Spinal cord (tissue), 10 donors: Measurements from ENCODE around the gene TJAP1. TPM values are rescaled to one million over a fixed set of nuclear protein-coding genes. Genes with fewer than 3 reads are reported as not detected.

Source experiments
- DNase-seq, 6 donors: peaks; one replicate each; pipeline versions ENCODE4 v3.0.0 to v3.0.0-alpha.2; 2013 to 2015; ENCODE audit warnings: low spot score in 6 of 6, low read depth in 4 of 6
- H3K27ac ChIP-seq: one replicate; pipeline ENCODE4 v1.5.1; 2013; ENCODE audit warnings: low read depth, low read length, control low read depth
- H3K27me3 ChIP-seq: one replicate; pipeline ENCODE4 v1.6.1; 2013; ENCODE audit warnings: low read length; ENCODE audit not compliant: control insufficient read depth, insufficient read depth
- H3K36me3 ChIP-seq: one replicate; pipeline ENCODE4 v1.6.1; 2013; ENCODE audit warnings: low read length; ENCODE audit not compliant: control insufficient read depth, insufficient read depth
- H3K4me1 ChIP-seq: one replicate; pipeline ENCODE4 v1.6.1; 2013; ENCODE audit warnings: low read length; ENCODE audit not compliant: control insufficient read depth, insufficient read depth
- H3K4me3 ChIP-seq: one replicate; pipeline ENCODE4 v1.5.1; 2013; ENCODE audit warnings: low read depth, low read length, control low read depth
- H3K9me3 ChIP-seq: one replicate; pipeline ENCODE4 v1.6.1; 2013; ENCODE audit warnings: low read length; ENCODE audit not compliant: control insufficient read depth, insufficient read depth
- WGBS: methylation state at CpG from one replicate; pipeline ENCODE4 v1.1.5; 2013; ENCODE audit warnings: missing lambda C conversion rate; ENCODE audit not compliant: insufficient coverage; 5-methylcytosine and 5-hydroxymethylcytosine counted together
- polyA plus RNA-seq, 2 donors: library from polyadenylated mRNA; unstranded; fragments of 120-200 nt; gene quantifications; one replicate each; pipeline ENCODE4 v1.2.1, GENCODE V29; 2013; ENCODE audit not compliant: insufficient read length in 2 of 2
- total RNA-seq, 2 donors: library from RNA; depleted of rRNA in 1 of 2; stranded (reverse); fragments of 120-200 nt in 1 of 2; fragments of >200 nt in 1 of 2; gene quantifications; one replicate each; pipeline versions ENCODE4 v1.2.3 to v1.2.4, GENCODE V29; 2013 to 2014
- donor health status: healthy.

The TJAP1 gene
- total and polyA plus RNA-seq, 4 donors, result 8.8 to 46.4 (median 26.1) TPM

DNA sequence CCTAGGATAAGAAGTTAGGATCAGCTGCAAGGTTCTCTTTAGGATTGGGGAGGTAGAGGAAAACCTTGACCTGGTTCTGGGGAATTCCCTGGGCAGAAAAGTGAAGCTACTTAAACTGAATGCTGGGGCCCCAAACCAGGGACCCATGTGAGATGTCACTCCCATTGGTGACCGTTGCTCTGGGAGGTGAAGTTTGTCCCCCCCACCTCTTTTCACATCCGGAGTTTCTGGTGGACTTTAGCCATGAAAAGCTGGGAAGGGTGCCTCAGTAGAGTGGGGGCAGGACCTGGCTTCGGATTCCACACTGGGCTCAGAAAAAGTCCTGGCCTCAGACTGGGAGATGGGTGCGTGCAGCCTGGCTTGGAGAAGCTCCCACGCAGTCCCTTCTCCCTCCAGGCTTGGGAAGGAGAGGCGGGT is 13.2 kb downstream of the TJAP1 start:
- 86% methylated on average over 1 of the region's 6 CpGs for WGBS
- Histone ChIP-seq H3K27me3 (no peaks in the 10 kb centered on the region), H3K36me3 (peaks cover 13% of the 10 kb centered on the region), H3K27ac (no peak overlapping the region), H3K9me3 (no peaks in the 10 kb centered on the region), H3K4me1 (peaks cover 34% of the 10 kb centered on the region), H3K4me3 (no peak overlapping the region)
- DNase-seq, result no peak

DNA sequence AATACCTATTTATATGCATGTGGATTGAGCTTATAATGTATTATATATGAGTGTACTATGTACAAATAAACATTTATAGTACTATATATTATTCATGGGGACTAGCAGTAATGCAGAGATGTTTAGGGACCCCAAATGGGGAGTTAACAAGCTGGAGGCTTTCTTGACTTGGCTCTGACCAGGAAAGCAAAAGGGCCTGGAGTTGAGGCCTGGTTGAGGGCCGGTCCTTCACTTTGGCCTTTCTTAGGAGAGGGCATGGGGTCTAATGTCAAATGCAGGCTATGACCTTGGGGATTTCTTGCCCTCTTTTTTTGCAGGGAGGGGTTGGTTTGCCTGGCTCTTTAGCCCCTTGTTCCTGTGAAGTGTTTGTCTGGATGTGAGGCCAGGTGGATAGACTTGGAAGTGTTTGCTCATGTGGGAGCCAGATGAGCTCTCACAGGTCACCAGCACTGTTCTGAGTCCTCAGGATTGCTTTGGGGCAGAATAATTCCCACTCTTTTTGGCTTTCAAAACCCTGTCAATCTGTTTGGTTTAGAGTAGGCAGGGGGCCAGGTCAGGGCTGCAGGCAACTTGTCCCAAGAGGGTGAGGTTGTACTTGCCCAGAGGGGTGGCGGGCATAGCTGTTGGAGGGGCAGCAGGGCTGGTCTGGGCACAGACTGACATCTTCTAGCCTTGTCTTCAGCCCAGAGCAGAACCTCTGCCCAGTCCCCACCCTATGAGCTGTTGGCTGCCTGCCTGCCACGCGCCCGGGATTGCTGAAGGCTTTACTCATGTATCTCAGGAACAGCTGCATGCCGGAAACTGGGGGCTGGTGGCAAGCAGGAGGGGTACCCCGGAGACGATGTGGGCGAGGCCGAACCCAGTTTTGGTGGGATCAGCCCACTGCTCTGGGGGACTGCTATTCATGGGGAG is 14.6 kb downstream of the TJAP1 start:
- H3K4me3 ChIP-seq, result no peak overlapping the region
- peak in 2 of 6 donors; percentile 73 to 85 for DNase-seq

DNA sequence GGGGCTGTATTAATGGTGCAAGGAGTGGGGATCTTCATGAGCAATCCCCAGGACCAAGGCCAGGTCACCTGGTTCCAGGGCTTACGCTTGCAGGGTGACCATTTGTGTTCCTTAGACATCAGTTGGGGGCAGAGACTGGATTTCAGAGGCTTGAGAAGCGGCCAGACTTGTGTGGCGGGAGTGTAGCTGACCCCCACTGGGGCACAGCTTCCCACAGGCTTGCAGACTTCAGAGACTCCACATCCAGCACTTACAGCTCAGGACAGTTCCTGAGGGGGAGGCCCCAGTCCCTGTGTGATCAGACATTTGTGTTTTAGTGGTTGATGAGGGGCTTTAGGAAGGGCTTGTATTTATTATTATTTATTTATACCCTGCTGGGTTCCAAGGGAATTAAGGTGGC is 15.3 kb downstream of the TJAP1 start:
- 67% methylated on average over 1 of the region's 3 CpGs for WGBS
- DNase-seq, result no peak
- peak overlapping the region; percentile 60 for H3K27ac ChIP-seq
- H3K4me1 ChIP-seq, result peaks cover 48% of the 10 kb centered on the region
- H3K9me3 ChIP-seq, result no peaks in the 10 kb centered on the region
- H3K4me3 ChIP-seq, result no peak overlapping the region
- no peaks in the 10 kb centered on the region for H3K27me3 ChIP-seq
- peaks cover 22% of the 10 kb centered on the region for H3K36me3 ChIP-seq

More for the DNA sequence above, 14.6 kb downstream of the TJAP1 start:
- Histone ChIP-seq H3K27me3 (no peaks in the 10 kb centered on the region), H3K27ac (peak overlapping the region; percentile 60), H3K4me1 (peaks cover 46% of the 10 kb centered on the region), H3K9me3 (no peaks in the 10 kb centered on the region), H3K36me3 (peaks cover 19% of the 10 kb centered on the region)
- 25% methylated on average over 10 of the region's 10 CpGs for WGBS

DNA sequence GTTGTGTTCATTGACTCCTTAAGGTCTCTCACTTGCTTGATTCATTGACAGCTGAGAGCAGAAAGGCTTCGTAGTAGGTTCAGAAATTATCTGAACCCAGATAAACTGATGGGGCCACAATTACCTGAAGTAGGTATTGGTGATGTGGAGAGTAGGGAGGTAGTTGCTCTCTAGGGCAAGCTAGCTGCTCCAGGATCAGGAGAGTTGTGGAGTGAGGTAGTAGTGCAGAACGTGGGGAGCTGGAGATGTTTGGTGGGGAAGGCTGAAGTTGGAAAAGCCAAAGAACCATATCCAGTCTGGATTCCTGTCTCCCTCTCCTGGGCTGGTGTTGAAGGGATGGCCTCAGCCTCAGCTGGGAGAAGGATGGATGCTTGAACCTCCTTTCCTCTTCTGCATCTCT is 15.9 kb downstream of the TJAP1 start:
- Histone ChIP-seq H3K9me3 (no peaks in the 10 kb centered on the region), H3K36me3 (peaks cover 28% of the 10 kb centered on the region), H3K4me1 (peaks cover 49% of the 10 kb centered on the region), H3K27me3 (no peaks in the 10 kb centered on the region), H3K27ac (peak overlapping the region; percentile 15), H3K4me3 (no peak overlapping the region)
- 83% methylated on average over 2 of the region's 2 CpGs for WGBS
- no peak for DNase-seq

DNA sequence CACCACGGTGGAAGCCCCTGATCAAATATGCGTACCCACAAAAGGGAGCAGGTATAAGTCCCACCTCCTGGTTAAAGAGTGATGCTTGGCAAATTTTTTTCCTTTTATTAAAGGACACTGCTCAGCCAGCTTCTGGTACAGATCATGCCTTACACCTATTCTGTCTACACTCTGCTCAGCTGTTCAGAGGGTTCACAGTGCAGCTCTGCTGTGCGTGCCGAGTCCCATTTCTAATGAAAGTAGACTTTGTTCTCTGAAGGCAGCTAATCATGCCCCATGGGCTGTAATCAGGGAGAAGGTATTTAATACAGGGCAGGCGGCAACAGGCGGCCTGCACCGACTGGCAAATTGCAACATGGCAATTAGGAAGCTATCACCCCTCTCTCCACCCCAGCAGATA is 16.5 kb downstream of the TJAP1 start:
- Histone ChIP-seq H3K27ac (peak overlapping the region; percentile 15), H3K36me3 (peaks cover 34% of the 10 kb centered on the region), H3K4me1 (peaks cover 52% of the 10 kb centered on the region), H3K9me3 (no peaks in the 10 kb centered on the region), H3K4me3 (no peak overlapping the region), H3K27me3 (no peaks in the 10 kb centered on the region)
- 100% methylated on average over 1 of the region's 7 CpGs for WGBS
- no peak for DNase-seq

DNA sequence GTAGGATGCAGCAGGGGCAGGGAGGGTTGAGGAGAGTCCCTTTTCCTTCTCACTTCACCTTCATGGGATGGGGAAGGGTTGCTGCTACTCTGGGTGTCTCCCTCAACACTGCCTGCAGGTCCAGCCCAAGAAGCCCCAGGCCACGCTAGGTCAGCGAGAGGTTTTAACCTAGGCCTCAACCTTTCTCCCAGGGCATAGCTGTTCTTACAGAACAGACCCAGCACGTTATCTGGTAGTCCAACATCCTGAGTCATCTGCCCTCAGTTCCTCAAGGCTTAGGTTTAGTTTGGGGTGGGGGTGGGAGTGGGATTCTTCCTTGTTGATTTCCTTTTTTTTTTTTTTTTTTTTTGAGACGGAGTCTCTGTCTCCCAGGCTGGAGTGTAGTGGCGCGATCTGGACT is 17.0 kb downstream of the TJAP1 start:
- H3K27ac ChIP-seq, result no peak overlapping the region
- WGBS, result 89% methylated on average over 2 of the region's 6 CpGs

DNA sequence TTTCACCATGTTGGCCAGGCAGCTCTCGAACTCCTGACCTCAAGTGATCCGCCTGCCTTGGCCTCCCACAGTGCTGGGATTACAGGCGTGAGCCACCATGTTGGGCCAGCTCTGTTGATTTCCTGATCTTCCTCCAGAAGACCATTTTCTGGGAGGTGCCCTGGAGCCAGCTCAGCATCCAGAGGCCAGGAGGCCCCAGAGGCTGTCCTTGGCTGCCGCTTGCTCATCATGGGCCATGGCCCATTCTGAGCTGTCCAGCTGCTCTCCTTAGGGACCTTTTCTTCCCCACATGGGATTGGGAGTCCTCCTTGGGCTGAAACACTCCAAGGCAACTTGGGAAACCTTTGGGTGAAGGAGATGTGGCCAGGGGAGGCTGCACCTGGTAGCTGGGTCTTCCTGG is 17.4 kb downstream of the TJAP1 start:
- WGBS, result 99% methylated on average over 4 of the region's 4 CpGs
- Histone ChIP-seq H3K9me3 (no peaks in the 10 kb centered on the region), H3K4me1 (peaks cover 58% of the 10 kb centered on the region), H3K27ac (no peak overlapping the region), H3K36me3 (peaks cover 37% of the 10 kb centered on the region), H3K27me3 (no peaks in the 10 kb centered on the region), H3K4me3 (no peak overlapping the region)
- DNase-seq, result no peak

More for the DNA sequence above, 17.0 kb downstream of the TJAP1 start:
- DNase-seq, result no peak
- H3K4me3 ChIP-seq, result no peak overlapping the region
- H3K4me1 ChIP-seq, result peaks cover 57% of the 10 kb centered on the region
- no peaks in the 10 kb centered on the region for H3K9me3 ChIP-seq
- H3K36me3 ChIP-seq, result peaks cover 35% of the 10 kb centered on the region
- no peaks in the 10 kb centered on the region for H3K27me3 ChIP-seq

DNA sequence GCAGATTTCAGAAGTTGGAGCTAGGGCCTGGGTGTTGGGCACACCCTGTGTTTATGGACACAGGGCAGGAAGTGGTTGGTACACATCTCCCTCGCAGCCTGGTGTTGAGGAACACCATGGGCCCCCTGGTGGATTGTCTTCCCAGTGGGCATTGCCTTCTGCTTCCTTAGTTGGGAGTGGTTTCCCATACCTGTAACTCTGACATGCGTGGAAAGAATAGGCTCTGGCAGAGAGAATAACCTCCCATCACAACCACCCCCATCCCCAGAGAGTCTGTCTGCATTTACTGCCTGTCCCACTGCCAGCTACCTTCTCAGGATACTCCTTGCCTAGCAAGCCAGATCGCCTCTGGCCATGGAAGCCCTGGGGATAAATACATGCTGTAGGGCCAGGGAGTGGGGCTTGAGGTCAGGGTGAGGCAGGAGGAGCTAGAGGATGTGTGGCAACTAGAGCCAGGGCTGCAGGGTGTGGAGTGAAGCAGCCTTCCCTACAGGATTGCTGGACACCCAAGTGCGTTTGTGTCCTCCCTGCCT is 18.1 kb downstream of the TJAP1 start:
- no peaks in the 10 kb centered on the region for H3K9me3 ChIP-seq
- no peak for DNase-seq
- H3K36me3 ChIP-seq, result peaks cover 40% of the 10 kb centered on the region
- no peak overlapping the region for H3K4me3 ChIP-seq
- no peaks in the 10 kb centered on the region for H3K27me3 ChIP-seq
- H3K4me1 ChIP-seq, result peaks cover 58% of the 10 kb centered on the region
- H3K27ac ChIP-seq, result no peak overlapping the region
- 83% methylated on average over 1 of the region's 4 CpGs for WGBS

DNA sequence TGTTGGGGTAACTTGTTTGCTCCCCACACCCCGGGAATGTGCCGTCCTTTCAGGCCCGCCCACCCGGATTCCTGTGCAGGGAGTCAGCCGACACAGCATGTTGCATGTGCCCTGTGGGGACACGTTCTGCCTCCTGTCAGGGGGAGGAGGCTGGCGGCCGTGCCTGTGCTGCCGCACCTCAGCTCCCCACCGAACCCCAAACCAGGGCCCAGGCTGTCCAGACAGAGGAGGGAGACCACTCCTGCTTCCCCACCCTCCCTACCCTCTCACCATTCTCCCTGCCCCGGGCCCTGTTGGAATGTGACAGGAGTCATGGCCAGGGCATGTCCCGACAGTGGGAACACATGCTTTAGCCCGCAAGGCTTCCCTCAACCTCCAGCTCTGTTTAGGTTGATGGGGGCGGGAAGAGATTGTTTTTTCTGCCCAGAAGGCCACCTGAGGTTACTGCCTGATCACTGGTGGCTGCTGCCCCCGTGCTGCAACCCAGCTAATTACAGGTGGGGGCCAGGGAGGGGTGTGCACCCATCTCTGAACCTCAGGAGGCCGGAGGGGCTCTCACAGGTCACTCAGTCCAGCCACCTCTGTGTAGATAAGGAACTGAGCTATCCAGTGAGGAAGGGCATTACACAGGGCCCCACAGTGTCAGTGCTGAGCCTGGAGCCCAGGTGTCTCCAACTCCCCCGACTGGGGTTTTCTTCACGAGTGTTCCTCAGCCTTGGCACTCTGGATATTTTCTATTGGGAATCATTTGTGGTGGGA is 19.2 kb downstream of the TJAP1 start:
- no peaks in the 10 kb centered on the region for H3K27me3 ChIP-seq
- no peak overlapping the region for H3K4me3 ChIP-seq
- DNase-seq, result no peak
- peaks cover 49% of the 10 kb centered on the region for H3K36me3 ChIP-seq
- H3K27ac ChIP-seq, result no peak overlapping the region
- peaks cover 66% of the 10 kb centered on the region for H3K4me1 ChIP-seq
- WGBS, result 45% methylated on average over 11 of the region's 18 CpGs
- H3K9me3 ChIP-seq, result no peaks in the 10 kb centered on the region
